Mucosa of rectum (tissue), 2 donors: ENCODE data around the gene PAQR8.

ENCODE experiments used
- H3K27ac ChIP-seq, 2 donors: one replicate each; pipeline ENCODE4 v1.7.0; 2013; ENCODE audit warnings: inconsistent platforms in 2 of 2, low read depth in 2 of 2, low read length in 2 of 2
- H3K27me3 ChIP-seq, 2 donors: one replicate each; pipeline ENCODE4 v1.7.0; 2013; ENCODE audit warnings: low read length in 2 of 2; ENCODE audit not compliant: control insufficient read depth in 2 of 2, insufficient read depth in 2 of 2
- H3K36me3 ChIP-seq, 2 donors: one replicate each; pipeline ENCODE4 v1.7.0; 2013; ENCODE audit warnings: low read length in 2 of 2; ENCODE audit not compliant: control insufficient read depth in 2 of 2, insufficient read depth in 2 of 2
- H3K4me1 ChIP-seq, 2 donors: one replicate each; pipeline ENCODE4 v1.7.0; 2013; ENCODE audit warnings: low read length in 2 of 2, mild to moderate bottlenecking in 1 of 2; ENCODE audit not compliant: control insufficient read depth in 2 of 2, insufficient read depth in 2 of 2
- H3K4me3 ChIP-seq, 2 donors: one replicate each; pipeline ENCODE4 v1.7.0; 2013; ENCODE audit warnings: low read length in 2 of 2
- H3K9ac ChIP-seq, 2 donors: one replicate each; pipeline ENCODE4 v1.7.0; 2013; ENCODE audit warnings: low read length in 2 of 2, low read depth in 1 of 2, mild to moderate bottlenecking in 1 of 2
- H3K9me3 ChIP-seq, 2 donors: one replicate each; pipeline ENCODE4 v1.7.0; 2013; ENCODE audit warnings: low read length in 2 of 2; ENCODE audit not compliant: control insufficient read depth in 2 of 2
- donor health status: healthy.
- donor health status: Normal muscosa, but diverticular disease.

PAQR8 gene

GRCh38 chr6:52438926-52439325 is 77.0 kb downstream of the PAQR8 start:
- Histone ChIP-seq H3K27ac (no peak overlapping the region), H3K27me3 (no peaks in the 10 kb centered on the region), H3K4me1 (no peaks in the 10 kb centered on the region), H3K4me3 (no peak overlapping the region), H3K36me3 (no peaks in the 10 kb centered on the region), H3K9me3 (no peaks in the 10 kb centered on the region), H3K9ac (no peak overlapping the region)

GRCh38 chr6:52454556-52454955 is 92.6 kb downstream of the PAQR8 start:
- H3K9ac ChIP-seq: no peak overlapping the region
- H3K4me1 ChIP-seq: no peaks in the 10 kb centered on the region
- H3K27ac ChIP-seq: no peak overlapping the region
- H3K9me3 ChIP-seq: no peaks in the 10 kb centered on the region
- no peak overlapping the region for H3K4me3 ChIP-seq
- no peaks in the 10 kb centered on the region for H3K36me3 ChIP-seq
- H3K27me3 ChIP-seq: no peaks in the 10 kb centered on the region

DNA sequence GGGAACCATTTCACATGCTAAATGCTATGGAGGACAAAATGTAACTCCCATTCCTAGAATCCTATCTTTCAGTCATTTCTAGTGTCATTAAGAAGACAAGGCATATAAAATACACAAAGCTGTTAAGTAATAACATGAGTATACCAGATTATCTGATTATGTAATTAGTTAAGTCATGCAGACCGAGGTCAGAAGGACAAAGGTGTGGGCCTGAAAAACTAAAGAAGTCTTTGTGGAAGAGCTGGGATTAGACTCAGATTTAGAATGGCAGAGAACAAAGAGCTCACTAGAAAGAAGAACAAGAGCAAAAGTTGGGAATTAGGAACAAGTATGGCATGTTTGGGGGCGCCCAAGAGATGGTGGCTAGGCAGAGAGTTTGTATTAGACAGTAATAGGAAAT is 95.1 kb downstream of the PAQR8 start:
- H3K9me3 ChIP-seq: no peaks in the 10 kb centered on the region
- no peak overlapping the region for H3K4me3 ChIP-seq
- no peaks in the 10 kb centered on the region for H3K36me3 ChIP-seq
- H3K27ac ChIP-seq: no peak overlapping the region
- no peaks in the 10 kb centered on the region for H3K4me1 ChIP-seq
- H3K27me3 ChIP-seq: no peaks in the 10 kb centered on the region
- no peak overlapping the region for H3K9ac ChIP-seq
